HUES6 (cell line): ENCODE results near the gene UTS2B.

ENCODE experiments used
- H3K27ac ChIP-seq: 2 replicates; pipeline ENCODE4 v1.7.0; 2013; ENCODE audit warnings: low read depth, mild to moderate bottlenecking, low read length, inconsistent platforms
- H3K27me3 ChIP-seq: 2 replicates; pipeline ENCODE4 v1.6.1; 2013; ENCODE audit warnings: low read length; ENCODE audit not compliant: control insufficient read depth, insufficient read depth
- H3K36me3 ChIP-seq: 2 replicates; pipeline ENCODE4 v1.6.1; 2013; ENCODE audit warnings: low read length; ENCODE audit not compliant: control insufficient read depth, insufficient read depth
- H3K4me1 ChIP-seq: 2 replicates; pipeline ENCODE4 v1.6.1; 2013; ENCODE audit warnings: low read length; ENCODE audit not compliant: control insufficient read depth, insufficient read depth
- H3K4me3 ChIP-seq: 2 replicates; pipeline ENCODE4 v1.5.1; 2013; ENCODE audit warnings: low read depth, low read length
- H3K9ac ChIP-seq: one replicate; pipeline ENCODE4 v1.6.1; 2013; ENCODE audit warnings: mild to moderate bottlenecking, low read length
- H3K9me3 ChIP-seq: 2 replicates; pipeline ENCODE4 v1.6.1; 2013; ENCODE audit warnings: low read depth, low read length; ENCODE audit not compliant: control insufficient read depth, insufficient read depth

UTS2B gene

GRCh38 chr3:191321019-191321767 lies 9.1 kb downstream of the UTS2B start:
- Histone ChIP-seq H3K9me3 (no peaks in the 10 kb centered on the region), H3K4me3 (no peak overlapping the region), H3K9ac (no peak overlapping the region), H3K27ac (no peak overlapping the region), H3K36me3 (no peaks in the 10 kb centered on the region), H3K4me1 (no peaks in the 10 kb centered on the region), H3K27me3 (no peaks in the 10 kb centered on the region)

GRCh38 chr3:191320316-191320715 lies 10.0 kb downstream of the UTS2B start:
- Histone ChIP-seq H3K27ac (no peak overlapping the region), H3K36me3 (no peaks in the 10 kb centered on the region), H3K4me3 (no peak overlapping the region), H3K27me3 (no peaks in the 10 kb centered on the region), H3K9me3 (no peaks in the 10 kb centered on the region), H3K9ac (no peak overlapping the region), H3K4me1 (no peaks in the 10 kb centered on the region)

DNA sequence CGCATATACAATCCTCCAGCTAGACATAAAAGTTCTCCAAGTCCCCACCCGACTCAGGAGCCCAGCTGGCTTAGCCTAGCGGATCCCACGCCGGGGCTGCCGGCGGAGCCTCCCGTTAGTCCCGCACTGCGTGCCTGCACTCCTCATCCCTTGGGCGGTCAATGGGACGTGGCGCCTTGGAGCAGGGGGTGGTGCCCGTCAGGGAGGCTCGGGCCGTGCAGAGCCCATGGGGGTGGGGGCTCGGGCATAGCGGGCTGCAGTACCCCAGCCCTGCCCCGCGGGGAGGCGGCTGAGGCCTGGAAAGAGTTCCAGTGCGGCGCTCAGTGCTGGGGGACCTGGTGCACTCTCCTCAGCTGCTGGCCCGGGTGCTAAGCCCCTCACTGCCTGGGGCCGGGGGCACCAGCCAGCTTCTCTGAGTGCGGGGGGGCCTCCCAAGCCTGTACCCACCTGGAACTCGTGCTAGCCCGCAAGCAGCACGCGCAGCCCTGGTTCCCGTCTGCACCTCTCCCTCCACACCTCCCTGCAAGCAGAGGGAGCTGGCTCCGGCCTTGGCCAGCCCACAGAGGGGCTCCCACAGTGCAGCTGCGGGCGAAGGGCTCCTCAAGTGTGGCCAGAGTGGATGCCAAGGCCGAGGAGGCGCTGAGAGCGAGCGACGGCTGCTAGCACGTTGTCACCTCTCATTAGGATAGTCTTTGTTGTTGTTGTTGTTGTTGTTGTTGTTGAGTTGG lies 13.3 kb downstream of the UTS2B start:
- H3K9ac ChIP-seq, result no peak overlapping the region
- H3K9me3 ChIP-seq, result no peaks in the 10 kb centered on the region
- no peaks in the 10 kb centered on the region for H3K36me3 ChIP-seq
- H3K27ac ChIP-seq, result no peak overlapping the region
- H3K4me3 ChIP-seq, result no peak overlapping the region
- no peaks in the 10 kb centered on the region for H3K27me3 ChIP-seq
- no peaks in the 10 kb centered on the region for H3K4me1 ChIP-seq

- no peaks in the 10 kb centered on the region for H3K4me1 ChIP-seq
- H3K9me3 ChIP-seq, result no peaks in the 10 kb centered on the region
- no peak overlapping the region for H3K27ac ChIP-seq
- no peaks in the 10 kb centered on the region for H3K27me3 ChIP-seq
- H3K4me3 ChIP-seq, result no peak overlapping the region
- no peak overlapping the region for H3K9ac ChIP-seq
- no peaks in the 10 kb centered on the region for H3K36me3 ChIP-seq
Measured at GRCh38 chr3:191314109-191314728, 16.1 kb downstream of the UTS2B start.

DNA sequence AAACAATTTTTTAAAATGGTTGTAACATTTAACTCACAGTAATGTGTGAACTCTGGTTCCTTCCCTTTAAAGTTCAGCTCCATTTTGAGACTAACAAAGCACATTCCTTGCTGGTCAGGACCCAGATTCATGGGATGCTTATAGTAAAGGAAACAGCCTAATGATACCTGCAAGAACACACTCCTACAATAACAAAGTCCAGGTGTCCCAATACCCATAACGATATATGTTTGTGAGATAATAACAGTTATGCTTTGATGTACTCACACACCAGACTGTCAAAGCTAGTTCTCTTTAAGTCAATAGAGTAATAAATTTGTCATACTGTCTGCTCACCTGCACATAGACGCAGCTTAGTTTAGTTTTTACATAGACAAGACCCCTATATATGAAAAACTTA lies 17.0 kb downstream of the UTS2B start:
- Histone ChIP-seq H3K4me1 (no peaks in the 10 kb centered on the region), H3K27ac (no peak overlapping the region), H3K4me3 (no peak overlapping the region), H3K9ac (no peak overlapping the region), H3K36me3 (no peaks in the 10 kb centered on the region), H3K9me3 (no peaks in the 10 kb centered on the region), H3K27me3 (no peaks in the 10 kb centered on the region)

GRCh38 chr3:191307341-191307740 lies 23.0 kb downstream of the UTS2B start:
- H3K27me3 ChIP-seq, result no peaks in the 10 kb centered on the region
- no peaks in the 10 kb centered on the region for H3K36me3 ChIP-seq
- H3K4me3 ChIP-seq, result no peak overlapping the region
- no peak overlapping the region for H3K27ac ChIP-seq
- peaks cover 7% of the 10 kb centered on the region for H3K4me1 ChIP-seq
- H3K9ac ChIP-seq, result no peak overlapping the region
- H3K9me3 ChIP-seq, result no peaks in the 10 kb centered on the region

- Histone ChIP-seq H3K27me3 (no peaks in the 10 kb centered on the region), H3K4me1 (peaks cover 14% of the 10 kb centered on the region), H3K36me3 (no peaks in the 10 kb centered on the region), H3K27ac (no peak overlapping the region), H3K9ac (no peak overlapping the region), H3K9me3 (no peaks in the 10 kb centered on the region), H3K4me3 (no peak overlapping the region)
Measured at GRCh38 chr3:191306428-191306827, 23.9 kb downstream of the UTS2B start.

GRCh38 chr3:191303596-191303995 lies 26.7 kb downstream of the UTS2B start:
- H3K9ac ChIP-seq, result no peak overlapping the region
- no peaks in the 10 kb centered on the region for H3K27me3 ChIP-seq
- H3K4me1 ChIP-seq, result peaks cover 14% of the 10 kb centered on the region
- H3K9me3 ChIP-seq, result no peaks in the 10 kb centered on the region
- H3K27ac ChIP-seq, result no peak overlapping the region
- H3K4me3 ChIP-seq, result no peak overlapping the region
- H3K36me3 ChIP-seq, result no peaks in the 10 kb centered on the region

- peaks cover 14% of the 10 kb centered on the region for H3K4me1 ChIP-seq
- H3K9ac ChIP-seq, result no peak overlapping the region
- no peak overlapping the region for H3K4me3 ChIP-seq
- no peaks in the 10 kb centered on the region for H3K36me3 ChIP-seq
- no peaks in the 10 kb centered on the region for H3K27me3 ChIP-seq
- no peaks in the 10 kb centered on the region for H3K9me3 ChIP-seq
- no peak overlapping the region for H3K27ac ChIP-seq
Measured at GRCh38 chr3:191302451-191302850, 27.9 kb downstream of the UTS2B start.

GRCh38 chr3:191301782-191302411 lies 28.4 kb downstream of the UTS2B start:
- H3K36me3 ChIP-seq, result no peaks in the 10 kb centered on the region

GRCh38 chr3:191301017-191301416 lies 29.3 kb downstream of the UTS2B start:
- Histone ChIP-seq H3K4me1 (peaks cover 14% of the 10 kb centered on the region), H3K9ac (no peak overlapping the region), H3K27ac (no peak overlapping the region), H3K9me3 (no peaks in the 10 kb centered on the region), H3K27me3 (no peaks in the 10 kb centered on the region), H3K36me3 (no peaks in the 10 kb centered on the region), H3K4me3 (no peak overlapping the region)

More at GRCh38 chr3:191301782-191302411, 28.4 kb downstream of the UTS2B start:
- Histone ChIP-seq H3K27me3 (no peaks in the 10 kb centered on the region), H3K27ac (no peak overlapping the region), H3K4me1 (peaks cover 14% of the 10 kb centered on the region), H3K9me3 (no peaks in the 10 kb centered on the region), H3K9ac (no peak overlapping the region), H3K4me3 (no peak overlapping the region)
